ENCODE measurements around the gene ODAM.
"Not testable (repeated sequence)": the region's sequence is repeated elsewhere in the genome, so short reads cannot be mapped to it uniquely, and the experiment has no call there.

The ODAM gene

GRCh38 chr4:70225824-70226223, 30.3 kb downstream of the ODAM start, which contains the start of gene FDCSP:
Gene FDCSP (plus strand): TSS chr4:70226124. CDS start chr4:70231195, 5,071 bp downstream.
- no peak for DNase-seq

GRCh38 chr4:70236125-70236524, 40.6 kb downstream of the ODAM start:
- DNase-seq: no peak

- no peak for DNase-seq
Observed at GRCh38 chr4:70239131-70239883, 43.8 kb downstream of the ODAM start.

- DNase-seq: no peak
Observed at GRCh38 chr4:70239884-70240591, 44.5 kb downstream of the ODAM start.

- not testable (repeated sequence) for DNase-seq
Observed at GRCh38 chr4:70242297-70242696, 46.8 kb downstream of the ODAM start, which contains the start of gene CSN3. Gene CSN3 (plus strand): TSS chr4:70242597. CDS start chr4:70244820, 2,223 bp downstream.

- no peak for DNase-seq
Observed at GRCh38 chr4:70243091-70243490, 47.6 kb downstream of the ODAM start.

- DNase-seq: no peak
Observed at GRCh38 chr4:70251250-70251944, 55.9 kb downstream of the ODAM start.

- no peak for DNase-seq
Observed at GRCh38 chr4:70251945-70252277, 56.4 kb downstream of the ODAM start.
